GM21515 (cell line): Measurements from ENCODE around the gene PIGB.
"Not testable (repeated sequence)": the region's sequence is repeated elsewhere in the genome, so short reads cannot be mapped to it uniquely, and the experiment has no call there.

ENCODE experiments used
- ATAC-seq: cut with Tn5 transposase; IDR thresholded peaks from one replicate; pipeline ENCODE4 v1.9.1; 2021; ENCODE audit not compliant: unreplicated experiment

The PIGB gene

DNA sequence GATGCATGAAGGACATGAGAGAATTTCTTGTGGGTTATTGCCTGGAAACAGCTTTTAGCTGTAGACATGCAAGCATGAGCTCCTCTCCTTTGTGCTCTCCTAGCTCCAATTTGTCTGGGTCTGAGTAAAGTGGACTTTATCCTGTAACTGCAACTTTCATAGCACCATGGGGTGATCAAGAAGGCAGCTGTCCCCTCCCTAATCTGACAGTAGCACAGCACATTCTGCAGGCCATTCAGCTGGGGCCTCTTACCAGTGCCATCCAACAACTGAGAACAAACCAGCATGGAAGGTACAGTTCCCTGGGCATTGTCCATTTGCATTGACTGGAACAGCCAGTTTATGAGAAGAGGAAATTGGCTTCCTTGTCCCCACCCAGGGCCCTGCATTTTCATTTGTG, 21.7 kb upstream of the PIGB start:
- ATAC-seq = no peak

- ATAC-seq = not testable (repeated sequence)
Measured at GRCh38 chr15:55302801-55303200, 16.2 kb upstream of the PIGB start.

DNA sequence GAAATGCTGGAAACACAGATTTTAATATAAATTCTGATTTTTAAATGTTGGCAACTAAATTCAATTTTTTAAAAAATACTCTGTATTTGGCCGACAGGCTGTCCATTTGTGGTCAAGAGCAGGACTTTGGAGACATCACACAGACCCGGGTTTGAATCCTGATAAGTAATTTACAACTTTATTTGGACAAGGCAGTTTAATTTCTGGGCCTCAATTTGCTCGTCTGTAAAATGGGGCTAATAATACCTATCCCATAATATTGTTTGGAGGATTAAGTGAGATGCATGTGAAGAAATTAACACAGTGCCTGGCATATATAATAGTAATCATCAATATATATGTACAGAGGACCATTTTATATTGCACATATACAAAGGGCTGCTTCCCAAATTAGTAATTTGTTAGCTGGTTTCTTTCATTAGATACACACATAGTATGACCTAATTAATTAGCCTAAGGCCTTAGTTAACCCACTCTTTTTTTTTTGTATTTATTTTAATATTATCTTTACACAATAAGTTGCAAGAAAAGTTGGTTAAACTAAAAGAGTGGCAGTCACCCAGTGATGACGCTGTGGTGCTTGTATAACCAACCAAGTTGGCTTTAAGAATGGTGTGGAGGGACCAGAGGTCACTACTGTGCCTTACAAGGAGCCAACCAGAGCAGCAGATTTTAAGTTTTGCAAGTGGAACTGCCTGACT, 665 bp downstream of the PIGB start:
- ATAC-seq = peak; percentile 48

GRCh38 chr15:55320238-55320550, 1.2 kb downstream of the PIGB start:
- no peak for ATAC-seq

DNA sequence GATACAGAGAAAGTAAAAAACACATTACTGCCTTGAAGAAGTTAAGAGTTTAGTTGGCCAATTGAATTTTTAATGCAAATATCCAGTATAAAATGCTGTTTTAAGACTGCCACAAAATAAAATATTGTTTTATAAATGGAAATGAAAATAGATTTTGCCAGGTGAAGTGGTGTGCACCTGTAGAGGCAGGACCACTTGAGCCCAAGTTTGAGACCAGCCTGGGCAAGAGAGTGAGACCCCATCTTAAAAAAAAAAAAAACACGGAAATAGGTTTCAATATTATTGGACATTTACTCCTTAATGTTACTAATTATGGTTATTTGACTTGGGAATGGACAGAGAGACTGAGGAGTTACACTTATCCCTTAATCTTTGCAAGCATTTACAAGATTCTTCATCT, 1.9 kb downstream of the PIGB start:
- no peak for ATAC-seq

- no peak for ATAC-seq
Measured at GRCh38 chr15:55322467-55322866, 3.4 kb downstream of the PIGB start.

GRCh38 chr15:55327387-55327786, 8.4 kb downstream of the PIGB start:
- ATAC-seq = no peak

- ATAC-seq = no peak
Measured at GRCh38 chr15:55334371-55334770, 15.3 kb downstream of the PIGB start.

GRCh38 chr15:55334997-55335396, 16.0 kb downstream of the PIGB start:
- no peak for ATAC-seq

GRCh38 chr15:55337160-55337559, 18.1 kb downstream of the PIGB start:
- no peak for ATAC-seq

- ATAC-seq = no peak
Measured at GRCh38 chr15:55343168-55343567, 24.1 kb downstream of the PIGB start.

GRCh38 chr15:55344206-55344605, 25.2 kb downstream of the PIGB start:
- ATAC-seq = no peak

GRCh38 chr15:55348281-55348778, 29.3 kb downstream of the PIGB start:
- ATAC-seq = no peak

DNA sequence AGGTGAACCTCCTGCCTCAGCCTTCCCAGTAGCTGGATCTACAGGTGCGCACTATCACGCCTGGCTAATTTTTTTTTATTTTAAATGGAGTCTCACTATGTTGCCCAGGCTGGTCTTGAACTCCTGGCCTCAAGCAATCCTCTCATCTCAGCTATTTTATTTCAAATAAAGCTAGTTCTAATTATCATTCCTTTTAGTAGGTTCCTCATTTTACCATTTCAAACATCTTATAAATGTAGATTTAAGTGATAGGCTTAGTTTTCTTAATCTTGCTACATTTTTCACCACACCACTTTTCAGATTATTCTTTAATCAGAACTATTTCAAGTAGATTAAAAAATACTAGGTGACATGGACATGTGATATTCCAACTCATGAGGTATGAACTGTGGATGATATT, 30.3 kb downstream of the PIGB start:
- ATAC-seq = no peak

DNA sequence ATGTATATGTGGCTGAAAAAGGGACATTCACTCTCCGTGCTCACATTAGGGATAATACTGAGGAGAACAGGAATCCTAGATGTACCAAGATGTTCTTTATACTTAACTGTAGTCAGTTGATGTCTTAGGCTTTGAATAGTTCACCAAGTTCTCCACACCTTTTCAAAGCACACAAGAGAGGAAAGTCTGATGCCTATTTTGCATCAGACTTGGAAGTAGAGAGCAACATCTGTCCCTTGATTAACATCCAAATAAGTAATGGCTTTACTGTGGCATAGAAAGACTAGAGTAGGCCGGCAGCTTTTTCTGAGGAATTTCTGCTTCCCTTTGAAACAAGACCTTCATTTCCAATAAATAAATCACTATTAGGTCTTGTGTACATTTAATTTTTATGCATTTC, 34.0 kb downstream of the PIGB start:
- ATAC-seq = no peak

- no peak for ATAC-seq
Measured at GRCh38 chr15:55356985-55357585, 38.1 kb downstream of the PIGB start.

DNA sequence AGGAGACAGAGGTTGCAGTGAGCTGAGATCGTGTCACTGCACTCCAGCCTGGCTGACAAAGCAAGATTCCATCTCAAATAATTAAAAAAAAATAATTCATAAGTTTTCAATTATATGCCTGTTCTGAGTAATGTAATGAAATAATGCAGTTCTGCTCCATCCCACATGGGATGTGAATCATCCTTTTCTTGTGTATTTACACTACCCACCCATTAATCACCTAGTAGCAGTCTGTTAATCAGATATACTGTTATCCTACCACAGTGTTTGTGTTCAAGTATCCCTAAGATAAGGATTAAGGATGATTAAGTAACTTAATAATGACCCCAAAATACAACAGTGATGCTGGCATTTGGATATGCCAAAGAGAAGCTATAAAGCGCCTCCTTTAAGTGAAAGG, 38.8 kb downstream of the PIGB start:
- no peak for ATAC-seq

- no peak for ATAC-seq
Measured at GRCh38 chr15:55358471-55358870, 39.4 kb downstream of the PIGB start.

DNA sequence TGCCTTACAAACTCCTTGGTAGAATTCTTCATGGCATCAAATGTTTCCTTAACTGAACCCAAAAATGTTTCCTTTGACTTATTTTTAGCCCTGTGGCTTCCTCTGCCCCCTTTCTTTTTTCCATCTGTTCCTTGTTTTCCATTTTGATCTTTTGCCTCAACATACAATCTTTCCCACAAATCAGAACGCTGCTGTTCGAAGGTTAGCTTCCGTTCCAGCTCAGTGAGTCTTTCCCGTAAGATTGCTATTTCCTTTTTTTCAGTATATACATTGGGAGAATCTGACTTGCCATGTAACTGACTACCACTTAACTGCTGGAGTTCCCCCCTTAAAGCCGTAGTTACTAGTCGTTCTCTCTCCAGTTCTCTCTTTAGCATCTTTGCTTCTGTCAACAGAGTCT, 41.2 kb downstream of the PIGB start:
- ATAC-seq = no peak

DNA sequence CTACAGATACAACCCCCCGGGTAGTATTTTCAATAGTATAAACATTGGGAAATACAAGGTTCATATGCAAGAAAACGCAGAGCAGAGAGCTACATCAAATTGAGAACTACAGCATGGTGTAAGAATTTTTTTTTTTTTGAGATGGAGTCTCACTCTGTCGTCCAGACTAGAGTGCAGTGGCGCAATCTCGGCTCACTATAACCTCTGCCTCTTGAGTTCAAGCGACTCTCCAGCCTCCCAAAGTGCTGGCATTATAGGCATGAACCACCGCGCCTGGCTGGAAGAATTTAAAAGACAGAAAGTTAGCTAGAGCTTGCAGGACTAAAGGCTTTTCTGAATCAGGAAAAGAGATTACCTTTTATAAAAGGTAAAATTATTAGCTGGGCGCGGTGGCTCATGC, 42.0 kb downstream of the PIGB start:
- ATAC-seq = no peak

DNA sequence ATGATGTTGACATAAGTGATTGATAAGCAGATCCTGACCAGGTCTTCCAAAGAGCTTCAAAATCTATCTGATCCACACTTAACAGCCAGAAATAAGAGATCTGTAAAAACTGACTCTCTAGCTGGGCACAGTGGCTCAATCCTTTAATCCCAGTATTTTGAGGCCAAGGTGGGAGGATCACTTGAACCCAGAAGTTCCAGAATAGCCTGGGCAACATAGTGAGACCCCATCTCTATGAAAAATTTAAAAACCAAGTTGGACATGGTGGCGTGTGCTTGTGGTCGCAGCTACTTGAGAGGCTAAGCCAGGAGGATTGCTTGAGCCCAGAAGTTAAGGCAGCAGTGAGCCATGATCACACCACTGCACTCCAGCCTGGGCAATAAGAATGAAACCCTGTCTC, 43.6 kb downstream of the PIGB start:
- no peak for ATAC-seq

- ATAC-seq = no peak
Measured at GRCh38 chr15:55366981-55367380, 48.0 kb downstream of the PIGB start.
